ENCODE data around the gene TAF11L5.
"Not testable (repeated sequence)": the region's sequence is repeated elsewhere in the genome, so short reads cannot be mapped to it uniquely, and the experiment has no call there.

The TAF11L5 gene

GRCh38 chr5:17524935-17525334 lies at the start of gene TAF11L5:
Gene TAF11L5, plus strand, starts transcription at chr5:17525235.
- not testable (repeated sequence) for DNase-seq (ENCODE audit: low spot score)

- no peak for DNase-seq (ENCODE audit: low spot score)
- no peak for TF ChIP-seq CTCF (IDR thresholded peaks at IDR 0.05; ENCODE audit: extremely low read depth, missing control alignments)
Measured at GRCh38 chr5:17477043-17477442, 48.0 kb upstream of the TAF11L5 start.

- no peak for TF ChIP-seq CTCF (IDR thresholded peaks at IDR 0.05; ENCODE audit: extremely low read depth, missing control alignments)
- no peak for DNase-seq (ENCODE audit: low spot score)
Measured at GRCh38 chr5:17477573-17478265, 47.3 kb upstream of the TAF11L5 start.

GRCh38 chr5:17481378-17481777 lies 43.7 kb upstream of the TAF11L5 start:
- no peak for TF ChIP-seq CTCF (IDR thresholded peaks at IDR 0.05; ENCODE audit: extremely low read depth, missing control alignments)
- no peak for DNase-seq (ENCODE audit: low spot score)

GRCh38 chr5:17482790-17483189 lies 42.2 kb upstream of the TAF11L5 start:
- no peak for TF ChIP-seq CTCF (IDR thresholded peaks at IDR 0.05; ENCODE audit: extremely low read depth, missing control alignments)
- no peak for DNase-seq (ENCODE audit: low spot score)

GRCh38 chr5:17486464-17487173 lies 38.4 kb upstream of the TAF11L5 start:
- not testable (repeated sequence) for DNase-seq (ENCODE audit: low spot score)

GRCh38 chr5:17487174-17487512 lies 37.9 kb upstream of the TAF11L5 start:
- no peak for TF ChIP-seq CTCF (IDR thresholded peaks at IDR 0.05; ENCODE audit: extremely low read depth, missing control alignments)
- no peak for DNase-seq (ENCODE audit: low spot score)

GRCh38 chr5:17491257-17491656 lies 33.8 kb upstream of the TAF11L5 start:
- DNase-seq (ENCODE audit: low spot score): not testable (repeated sequence)

GRCh38 chr5:17492770-17493169 lies 32.3 kb upstream of the TAF11L5 start:
- DNase-seq (ENCODE audit: low spot score): no peak
- TF ChIP-seq CTCF (IDR thresholded peaks at IDR 0.05; ENCODE audit: extremely low read depth, missing control alignments): no peak
